PC-3 (cell line): ENCODE measurements around the gene FAM162A.

Experiments used
- CTCF ChIP-seq: fragments of 300-600 bp; sonication (generic); conservative IDR thresholded peaks from 2 replicates; pipeline ENCODE4 v1.5.1; 2017; ENCODE audit warnings: antibody characterized with exemption, low read depth, mild to moderate bottlenecking, low read length
- EZH2 ChIP-seq: fragments of 300-600 bp; sonication (generic); IDR thresholded peaks from one replicate; pipeline ENCODE4 v1.6.1; 2017; ENCODE audit warnings: antibody characterized with exemption, mild to moderate bottlenecking, low read length; ENCODE audit not compliant: unreplicated experiment
- EZH2phosphoT487 ChIP-seq: fragments of 300-600 bp; sonication (generic); IDR thresholded peaks from 2 replicates; pipeline ENCODE4 v1.6.1; 2018; ENCODE audit warnings: mild to moderate bottlenecking, antibody characterized with exemption, low read length, borderline replicate concordance

- TF ChIP-seq CTCF, result no peak
- TF ChIP-seq EZH2phosphoT487, result no peak
- no peak for TF ChIP-seq EZH2
Observed at GRCh38 chr3:122365073-122365472, 18.9 kb upstream of the FAM162A start.
